RWPE1 (cell line): Measurements from ENCODE around the gene MPIG6B.

ENCODE experiments used
- CTCF ChIA-PET: fragments of 350-600 bp; sonication (Branson Sonifier 250); formaldehyde crosslinking; extraction: SDS; loops from one replicate; lab custom pipeline; 2021; lab: Yijun Ruan, JAX
- POLR2A ChIA-PET: fragments of 400-600 bp; formaldehyde crosslinking; extraction: SDS; loops from one replicate; lab custom pipeline; 2020; ENCODE audit warnings: antibody characterized with exemption; ENCODE audit not compliant: low non-redundant PET; lab: Yijun Ruan, JAX
- DNase-seq: peaks from one replicate; pipeline ENCODE4 v3.0.0; 2012; ENCODE audit warnings: low spot score
- H3K27ac ChIP-seq: fragments of 450-650 bp; 2 replicates; pipeline ENCODE4 v1.5.1; 2017
- CTCF ChIP-seq: fragments of 450-650 bp; conservative IDR thresholded peaks from 2 replicates; pipeline ENCODE4 v1.5.1; 2017; ENCODE audit warnings: low read depth, mild to moderate bottlenecking

Gene MPIG6B

DNA sequence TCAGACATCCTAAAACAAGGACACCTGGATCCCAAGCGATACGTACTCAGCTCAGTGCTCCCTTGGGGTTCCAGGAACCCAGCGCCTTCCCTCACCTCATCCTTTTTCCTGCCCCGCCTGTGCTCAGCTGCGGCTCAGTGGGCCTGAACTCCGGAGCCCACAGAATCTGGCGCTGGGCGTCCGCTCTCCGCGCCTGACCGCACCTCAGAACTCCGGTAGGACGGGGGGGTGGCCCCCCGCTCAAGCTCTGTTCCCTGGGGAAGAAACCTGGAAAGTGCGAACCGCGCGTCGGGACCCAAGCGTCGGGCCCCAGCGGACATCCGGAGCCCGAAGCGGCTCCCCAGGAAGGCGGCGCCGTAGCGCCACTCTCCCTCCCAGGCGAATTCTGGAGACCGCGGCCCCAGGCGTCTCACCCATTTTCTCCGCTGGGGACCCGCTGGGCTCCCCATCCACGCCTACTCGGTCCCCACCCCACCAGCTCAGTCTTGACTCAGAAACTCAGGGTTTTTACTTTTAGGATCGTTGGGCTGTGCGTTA is 42.0 kb upstream of the MPIG6B start:
- DNase-seq, result peak; percentile 43
- ChIA-PET POLR2A (interaction anchor here (0.7 kb wide), 1 partner anchor 179 kb away, joined by 3 read pairs; no protein-coding TSS in a partner anchor), CTCF (interaction anchor here (0.6 to 1.4 kb wide), 9 partner anchors 10 to 243 kb away, joined by 3 to 8 read pairs (median 4); no protein-coding TSS in a partner anchor)
- TF ChIP-seq CTCF, result no peak
- H3K27ac ChIP-seq, result peak overlapping the region; percentile 82

- DNase-seq, result no peak
- H3K27ac ChIP-seq, result peak overlapping the region; percentile 36
- CTCF ChIA-PET, result no interaction called here
- no peak for TF ChIP-seq CTCF
- POLR2A ChIA-PET, result no interaction called here
Observed at GRCh38 chr6:31683591-31683990, 39.6 kb upstream of the MPIG6B start.

GRCh38 chr6:31686483-31686882 is 36.7 kb upstream of the MPIG6B start:
- ChIA-PET CTCF (no interaction called here), POLR2A (no interaction called here)
- TF ChIP-seq CTCF, result no peak
- peak overlapping the region; percentile 20; the same call in 1 of the 2 replicates for H3K27ac ChIP-seq
- no peak for DNase-seq

DNA sequence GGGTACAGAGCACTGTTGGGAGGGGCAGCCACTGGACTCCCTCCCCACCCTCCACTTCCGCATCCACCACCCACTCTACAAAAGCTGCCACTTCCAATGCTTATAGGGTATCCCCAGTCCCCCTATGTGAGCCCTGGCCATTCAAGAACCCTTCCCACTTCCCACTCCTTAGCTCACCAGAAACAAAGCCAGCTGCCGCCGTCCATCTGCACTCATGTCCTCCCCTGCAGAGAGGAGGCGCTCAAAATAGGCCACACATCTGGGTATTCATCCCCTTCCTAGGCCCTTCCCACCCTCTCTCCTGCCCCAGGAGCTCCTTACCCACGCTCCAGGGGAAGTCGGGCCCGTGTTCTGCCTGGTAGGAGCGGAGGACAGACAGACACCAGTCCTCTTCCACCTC is 35.9 kb upstream of the MPIG6B start:
- DNase-seq, result no peak
- ChIA-PET POLR2A (interaction anchor here (0.6 kb wide), 1 partner anchor 293 kb away, joined by 5 read pairs; no protein-coding TSS in a partner anchor), CTCF (no interaction called here)
- peak overlapping the region; percentile 5; the same call in 1 of the 2 replicates for H3K27ac ChIP-seq
- no peak for TF ChIP-seq CTCF

DNA sequence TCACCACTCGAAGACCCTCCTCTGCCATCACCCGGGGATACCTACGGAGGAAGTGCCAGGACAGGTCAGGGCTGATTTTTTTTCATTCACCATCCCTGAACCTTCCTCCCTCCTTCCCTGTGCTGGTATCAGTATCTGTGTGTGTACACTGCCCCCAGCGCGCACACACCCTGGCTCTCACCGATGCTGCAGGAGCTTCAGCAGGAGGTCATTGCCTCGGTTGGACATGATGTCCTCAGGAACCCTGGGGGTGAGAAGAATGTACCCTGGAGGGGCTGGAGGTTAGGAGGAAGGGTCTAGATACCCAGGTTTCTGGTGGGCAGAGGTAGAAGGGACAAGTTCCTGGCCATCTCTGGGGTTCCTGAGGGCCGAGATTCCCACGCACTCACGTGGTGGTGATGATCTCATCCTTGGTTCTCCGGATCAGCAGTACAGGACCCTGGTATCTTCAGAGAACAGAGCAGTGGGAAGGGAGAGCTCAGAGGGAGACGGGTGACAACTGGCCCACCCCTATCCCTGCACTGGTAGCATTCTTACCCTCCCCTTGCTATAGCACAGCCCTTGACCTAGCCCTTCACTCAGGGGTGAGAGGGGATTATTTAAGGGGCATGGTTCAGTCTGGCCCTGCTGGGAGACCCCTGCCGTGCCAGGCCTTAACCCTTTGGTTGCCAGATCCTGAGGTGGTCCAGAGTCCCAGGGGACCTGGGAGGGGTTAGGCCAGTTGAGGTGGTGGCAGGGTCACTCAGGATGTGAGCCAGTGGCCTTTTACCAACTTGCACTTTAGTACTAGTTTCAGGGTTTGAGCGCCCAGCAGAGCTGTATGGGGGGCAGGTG is 35.1 kb upstream of the MPIG6B start:
- DNase-seq, result no peak
- peak overlapping the region; percentile 5 for H3K27ac ChIP-seq
- CTCF ChIA-PET, result no interaction called here
- TF ChIP-seq CTCF, result no peak
- POLR2A ChIA-PET, result interaction anchor here (0.6 kb wide), 1 partner anchor 292 kb away, joined by 5 read pairs; no protein-coding TSS in a partner anchor

DNA sequence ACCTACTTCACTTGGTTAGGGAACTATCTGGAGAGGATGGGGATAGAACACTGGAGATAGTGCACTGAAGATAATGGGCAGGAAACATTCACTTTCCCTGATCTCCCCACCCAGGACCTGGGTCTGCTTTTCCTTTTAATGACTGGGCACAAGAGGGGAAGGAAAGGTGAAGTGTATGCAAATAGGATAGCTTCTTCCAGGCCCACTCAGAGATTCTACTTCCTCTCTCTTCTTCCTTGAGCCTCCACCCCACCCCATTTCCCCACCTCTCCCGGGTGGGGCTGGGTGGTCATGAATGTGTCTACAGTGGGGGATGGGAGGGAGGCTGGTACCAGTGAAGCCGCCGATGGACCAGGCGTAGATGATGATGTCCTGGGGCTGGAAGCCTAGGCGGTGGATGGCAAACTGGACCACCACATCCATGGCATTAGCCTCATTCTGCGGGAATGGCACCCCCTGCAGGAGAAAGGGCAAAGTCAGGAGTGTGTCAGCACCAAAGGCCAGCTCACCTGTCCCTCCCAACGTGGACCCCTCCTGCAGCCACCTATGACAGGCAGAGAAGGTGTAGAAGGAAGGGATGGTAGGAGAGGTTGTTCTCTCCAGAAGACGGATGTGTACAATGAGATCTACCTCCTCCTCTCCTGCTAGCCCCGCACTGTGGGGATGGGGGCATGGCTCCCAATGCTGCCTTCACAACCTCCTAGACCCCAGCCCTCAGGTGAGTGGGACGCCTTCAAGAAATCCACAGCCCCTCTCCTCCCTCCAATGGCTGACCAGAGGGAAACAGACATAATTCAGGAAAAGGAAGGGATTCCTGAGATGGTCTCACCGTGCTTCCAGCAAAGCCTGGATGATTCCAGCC is 33.7 kb upstream of the MPIG6B start:
- POLR2A ChIA-PET, result no interaction called here
- CTCF ChIA-PET, result interaction anchor here (0.6 kb wide), 1 partner anchor 10 kb away, joined by 3 read pairs; no protein-coding TSS in a partner anchor

More for the DNA sequence above, 33.7 kb upstream of the MPIG6B start:
- peak overlapping the region; percentile 52 for H3K27ac ChIP-seq
- DNase-seq, result no peak
- TF ChIP-seq CTCF, result no peak; the same call in 1 of the 2 replicates
